ENCODE results near the gene UNC13B. TPM values are rescaled to one million over a fixed set of nuclear protein-coding genes. Genes with fewer than 3 reads are reported as not detected.

Gene UNC13B
- total RNA-seq, 4 donors from 2014 or later = 44.5 to 72.9 (median 48.6) TPM

- DNase-seq = no peak
- H3K27ac ChIP-seq = no peak overlapping the region
- peaks cover 0 to 24% (median 6%) of the 10 kb centered on the region in 4 donors for H3K9me3 ChIP-seq
- TF ChIP-seq, protein P1, sequence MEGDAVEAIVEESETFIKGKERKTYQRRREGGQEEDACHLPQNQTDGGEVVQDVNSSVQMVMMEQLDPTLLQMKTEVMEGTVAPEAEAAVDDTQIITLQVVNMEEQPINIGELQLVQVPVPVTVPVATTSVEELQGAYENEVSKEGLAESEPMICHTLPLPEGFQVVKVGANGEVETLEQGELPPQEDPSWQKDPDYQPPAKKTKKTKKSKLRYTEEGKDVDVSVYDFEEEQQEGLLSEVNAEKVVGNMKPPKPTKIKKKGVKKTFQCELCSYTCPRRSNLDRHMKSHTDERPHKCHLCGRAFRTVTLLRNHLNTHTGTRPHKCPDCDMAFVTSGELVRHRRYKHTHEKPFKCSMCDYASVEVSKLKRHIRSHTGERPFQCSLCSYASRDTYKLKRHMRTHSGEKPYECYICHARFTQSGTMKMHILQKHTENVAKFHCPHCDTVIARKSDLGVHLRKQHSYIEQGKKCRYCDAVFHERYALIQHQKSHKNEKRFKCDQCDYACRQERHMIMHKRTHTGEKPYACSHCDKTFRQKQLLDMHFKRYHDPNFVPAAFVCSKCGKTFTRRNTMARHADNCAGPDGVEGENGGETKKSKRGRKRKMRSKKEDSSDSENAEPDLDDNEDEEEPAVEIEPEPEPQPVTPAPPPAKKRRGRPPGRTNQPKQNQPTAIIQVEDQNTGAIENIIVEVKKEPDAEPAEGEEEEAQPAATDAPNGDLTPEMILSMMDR (IDR thresholded peaks at IDR 0.05) = no peak
- no peak for TF ChIP-seq POLR2A (IDR thresholded peaks at IDR 0.05)
- H3K4me1 ChIP-seq = no peaks in the 10 kb centered on the region
- no peaks in the 10 kb centered on the region for H3K36me3 ChIP-seq
- H3K4me3 ChIP-seq = no peak overlapping the region
- H3K27me3 ChIP-seq = no peaks in the 10 kb centered on the region
Observed at GRCh38 chr9:35203528-35203927, 41.7 kb downstream of the UNC13B start.

GRCh38 chr9:35205340-35205739, 43.5 kb downstream of the UNC13B start:
- no peak overlapping the region for H3K4me3 ChIP-seq
- no peak for DNase-seq
- H3K27me3 ChIP-seq = no peaks in the 10 kb centered on the region
- no peaks in the 10 kb centered on the region for H3K36me3 ChIP-seq
- TF ChIP-seq POLR2A (IDR thresholded peaks at IDR 0.05) = no peak
- TF ChIP-seq, protein P1 (IDR thresholded peaks at IDR 0.05) = no peak
- no peak overlapping the region for H3K27ac ChIP-seq
- H3K4me1 ChIP-seq = no peaks in the 10 kb centered on the region
- peaks cover 0 to 21% (median 6%) of the 10 kb centered on the region in 4 donors for H3K9me3 ChIP-seq

GRCh38 chr9:35211854-35212253, 50.0 kb downstream of the UNC13B start:
- H3K4me1 ChIP-seq = no peaks in the 10 kb centered on the region
- no peaks in the 10 kb centered on the region for H3K27me3 ChIP-seq
- DNase-seq = no peak
- no peak for TF ChIP-seq POLR2A (IDR thresholded peaks at IDR 0.05)
- TF ChIP-seq, protein P1 (IDR thresholded peaks at IDR 0.05) = no peak
- H3K9me3 ChIP-seq = no peaks in the 10 kb centered on the region
- H3K4me3 ChIP-seq = no peak overlapping the region
- no peak overlapping the region for H3K27ac ChIP-seq
- H3K36me3 ChIP-seq = no peaks in the 10 kb centered on the region

DNA sequence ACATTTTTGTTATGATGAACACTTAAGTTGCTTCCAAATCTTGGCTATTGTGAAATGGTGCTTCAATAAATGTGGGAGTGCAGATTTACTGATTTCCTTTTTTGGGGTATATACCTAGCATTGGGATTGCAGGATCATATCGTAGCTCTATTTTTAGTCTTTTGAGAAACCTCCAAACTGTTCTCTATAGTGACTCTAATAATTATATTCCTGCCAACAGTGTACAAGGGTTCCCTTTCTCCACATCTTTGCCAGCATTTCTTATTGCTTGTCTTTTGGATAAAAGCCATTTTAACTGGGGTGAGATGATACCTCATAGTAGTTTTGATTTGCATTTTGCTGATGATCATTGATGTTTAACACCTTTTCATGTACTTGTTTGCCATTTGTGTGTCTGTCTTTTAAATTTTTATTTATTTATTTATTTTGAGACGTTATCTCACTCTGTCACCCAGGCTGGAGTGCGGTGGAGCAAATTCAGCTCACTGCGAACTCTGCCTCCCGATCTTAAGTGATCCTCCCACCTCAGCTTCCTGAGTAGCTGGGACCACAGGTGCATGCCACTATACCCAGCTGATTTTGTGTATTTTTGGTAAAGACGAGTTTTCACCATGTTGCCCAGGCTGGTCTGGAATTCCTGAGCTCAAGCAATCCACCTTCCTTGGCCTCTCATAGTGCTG, 59.0 kb downstream of the UNC13B start:
- no peak for TF ChIP-seq POLR2A (IDR thresholded peaks at IDR 0.05)
- TF ChIP-seq, protein P1 (IDR thresholded peaks at IDR 0.05) = no peak
- no peaks in the 10 kb centered on the region for H3K36me3 ChIP-seq
- no peak overlapping the region for H3K27ac ChIP-seq
- no peaks in the 10 kb centered on the region for H3K4me1 ChIP-seq
- no peaks in the 10 kb centered on the region for H3K9me3 ChIP-seq
- no peaks in the 10 kb centered on the region for H3K27me3 ChIP-seq
- DNase-seq = no peak
- no peak overlapping the region for H3K4me3 ChIP-seq

- DNase-seq = no peak
- Histone ChIP-seq H3K4me1 (no peaks in the 10 kb centered on the region), H3K27ac (no peak overlapping the region), H3K36me3 (no peaks in the 10 kb centered on the region), H3K9me3 (no peaks in the 10 kb centered on the region), H3K27me3 (no peaks in the 10 kb centered on the region), H3K4me3 (no peak overlapping the region)
- TF ChIP-seq POLR2A (IDR thresholded peaks at IDR 0.05) = no peak
- TF ChIP-seq, protein P1 (IDR thresholded peaks at IDR 0.05) = no peak
Observed at GRCh38 chr9:35225677-35226076, 63.9 kb downstream of the UNC13B start.
